Keratinocyte (primary cell): ENCODE data around the gene APOM. TPM values are rescaled to one million over a fixed set of nuclear protein-coding genes. Genes with fewer than 3 reads are reported as not detected.

Experiments used
- DNase-seq: peaks from one replicate; pipeline ENCODE4 v3.0.0-alpha.2; 2011; ENCODE audit warnings: low read depth, missing footprints, low spot score
- FAIRE-seq: peaks from 2 replicates; lab custom pipeline; 2011; peaks lifted over from hg19 to GRCh38; lab: Jason Lieb, UNC
- H2AFZ ChIP-seq: 2 replicates; pipeline ENCODE4 v1.6.0; 2012; ENCODE audit warnings: low read length, control low read depth, inconsistent platforms; ENCODE audit not compliant: control insufficient read depth
- H3K27ac ChIP-seq: 2 replicates; pipeline ENCODE4 v1.5.1; 2011; ENCODE audit warnings: low read length; ENCODE audit not compliant: control insufficient read depth, insufficient read depth
- H3K27me3 ChIP-seq: 3 replicates; pipeline ENCODE4 v1.6.0; 2011; ENCODE audit warnings: low read length; ENCODE audit not compliant: control insufficient read depth, insufficient read depth; ENCODE audit errors: extremely low read depth
- H3K36me3 ChIP-seq, 2 experiments: 2 replicates in 1 of 2; 3 replicates in 1 of 2; pipeline ENCODE4 v1.5.1; 2011; ENCODE audit warnings: low read length in 2 of 2, mild to moderate bottlenecking in 1 of 2; ENCODE audit not compliant: control insufficient read depth in 2 of 2, insufficient read depth in 2 of 2; ENCODE audit errors: extremely low read depth in 1 of 2
- H3K4me1 ChIP-seq: 3 replicates; pipeline ENCODE4 v1.5.1; 2011; ENCODE audit warnings: low read length; ENCODE audit not compliant: control insufficient read depth, insufficient read depth; ENCODE audit errors: extremely low read depth
- H3K4me2 ChIP-seq: 3 replicates; pipeline ENCODE4 v1.6.0; 2011; ENCODE audit warnings: low read depth, low read length; ENCODE audit not compliant: control insufficient read depth, insufficient read depth; ENCODE audit errors: extremely low read depth
- H3K4me3 ChIP-seq, 3 experiments: fragments of 200-600 bp in 1 of 3; sonication (generic) in 1 of 3; 2 replicates in 2 of 3; 3 replicates in 1 of 3; pipeline ENCODE4 v1.5.1; 2011 to 2016; ENCODE audit warnings: low read length in 3 of 3, mild to moderate bottlenecking in 3 of 3, control low read depth in 2 of 3, inconsistent platforms in 1 of 3, low read depth in 1 of 3, mixed read lengths in 1 of 3, mixed run types in 1 of 3, moderate library complexity in 1 of 3; ENCODE audit not compliant: control insufficient read depth in 2 of 3, insufficient read depth in 2 of 3; ENCODE audit errors: extremely low read depth in 1 of 3
- H3K79me2 ChIP-seq: 2 replicates; pipeline ENCODE4 v1.6.0; 2012; ENCODE audit warnings: low read length; ENCODE audit not compliant: control insufficient read depth, insufficient read depth
- H3K9ac ChIP-seq: 3 replicates; pipeline ENCODE4 v1.6.0; 2011; ENCODE audit warnings: low read length; ENCODE audit not compliant: control insufficient read depth, insufficient read depth; ENCODE audit errors: extremely low read depth
- H3K9me1 ChIP-seq: 3 replicates; pipeline ENCODE4 v1.6.0; 2011; ENCODE audit warnings: low read length; ENCODE audit not compliant: control insufficient read depth, insufficient read depth; ENCODE audit errors: extremely low read depth
- H3K9me3 ChIP-seq: 2 replicates; pipeline ENCODE4 v1.5.1; 2012; ENCODE audit warnings: low read depth, low read length; ENCODE audit not compliant: control insufficient read depth
- H4K20me1 ChIP-seq: 3 replicates; pipeline ENCODE4 v1.6.0; 2011; ENCODE audit warnings: low read length; ENCODE audit not compliant: control insufficient read depth, insufficient read depth; ENCODE audit errors: extremely low read depth
- CTCF ChIP-seq, 3 experiments: IDR thresholded peaks in 1 of 3; conservative IDR thresholded peaks in 1 of 3; optimal IDR thresholded peaks in 1 of 3; 2 replicates in 2 of 3; 3 replicates in 1 of 3; pipeline versions ENCODE3 to v1.5.1; 2011; ENCODE audit warnings: low read length in 3 of 3, mild to moderate bottlenecking in 3 of 3, moderate library complexity in 2 of 3, control low read depth in 1 of 3, inconsistent platforms in 1 of 3; ENCODE audit not compliant: insufficient read depth in 2 of 3; ENCODE audit errors: extremely low read depth in 1 of 3
- EZH2 ChIP-seq: IDR thresholded peaks from one replicate; pipeline ENCODE4 v1.6.1; 2012; ENCODE audit warnings: inconsistent platforms, mild to moderate bottlenecking, low read length, moderate library complexity
- dilution Hi-C: fragments of 300-500 bp; cut with MboI; formaldehyde crosslinking; loops from one replicate; pipeline ENCODE4 v1.7.0; 2020; ENCODE audit warnings: low sequenced_read_pairs; ENCODE audit not compliant: extremely low pct_ligation_motif_present
- polyA plus RNA-seq, 5 experiments: library from polyadenylated mRNA; depleted of rRNA in 3 of 5; stranded (reverse) in 3 of 5; stranded (forward) in 1 of 5; unstranded in 1 of 5; fragments of >200 nt; gene quantifications; 1 replicate in 1 of 5; 2 replicates in 3 of 5; 3 replicates in 1 of 5; pipeline versions ENCODE4 v1.2.1 to v1.2.3, GENCODE V29; 2011 to 2012; ENCODE audit warnings: missing spikeins in 2 of 5, low read depth in 1 of 5, low replicate concordance in 1 of 5

APOM gene
- polyA plus RNA-seq, 1 donor (not counting 4 experiments of a cell fraction or from before 2014, with no cell fraction given), result 1.4 TPM

- Histone ChIP-seq H3K4me1 (peaks cover 14% of the 10 kb centered on the region), H3K9me1 (peaks cover 2% of the 10 kb centered on the region), H3K9ac (peak overlapping the region; percentile 94), H3K4me3 (peak overlapping the region; percentile 84 to 99 (median 88)), H3K4me2 (peak overlapping the region; percentile 99), H2AFZ (no peak overlapping the region), H3K36me3 (peaks cover 38 to 53% of the 10 kb centered on the region in 2 experiments), H3K27me3 (no peaks in the 10 kb centered on the region), H3K79me2 (peaks cover 66% of the 10 kb centered on the region), H3K9me3 (no peaks in the 10 kb centered on the region), H3K27ac (peak overlapping the region; percentile 81), H4K20me1 (peaks cover 26% of the 10 kb centered on the region)
- TF ChIP-seq EZH2 (no peak), CTCF (optimal IDR thresholded peaks at IDR 0.05 in 1 of 3, IDR thresholded peaks at IDR 0.05 in 1 of 3, conservative IDR thresholded peaks at IDR 0.05 in 1 of 3; ENCODE audit: extremely low read depth in 1 of 3, insufficient read depth in 2 of 3, low read length in 3 of 3) (no peak)
- DNase-seq (no peak), FAIRE-seq (no peak)
- dilution Hi-C loops, result no loop called here
These were observed 33.0 kb upstream of the APOM start for GRCh38 chr6:31622684-31623091.

GRCh38 chr6:31624070-31624469 is 31.6 kb upstream of the APOM start:
- H3K4me1 ChIP-seq, result peaks cover 14% of the 10 kb centered on the region
- FAIRE-seq (no peak), DNase-seq (no peak)
- no peaks in the 10 kb centered on the region for H3K9me3 ChIP-seq
- H3K4me3 ChIP-seq, result no peak overlapping the region
- no peak overlapping the region for H3K27ac ChIP-seq
- peaks cover 72% of the 10 kb centered on the region for H3K79me2 ChIP-seq
- H3K27me3 ChIP-seq, result no peaks in the 10 kb centered on the region
- peaks cover 29% of the 10 kb centered on the region for H4K20me1 ChIP-seq
- peaks cover 2% of the 10 kb centered on the region for H3K9me1 ChIP-seq
- H3K4me2 ChIP-seq, result no peak overlapping the region
- no peak overlapping the region for H3K9ac ChIP-seq
- dilution Hi-C loops, result no loop called here
- H2AFZ ChIP-seq, result no peak overlapping the region
- peaks cover 50 to 64% of the 10 kb centered on the region in 2 experiments for H3K36me3 ChIP-seq
- no peak for TF ChIP-seq EZH2
- TF ChIP-seq CTCF (optimal IDR thresholded peaks at IDR 0.05 in 1 of 3, IDR thresholded peaks at IDR 0.05 in 1 of 3, conservative IDR thresholded peaks at IDR 0.05 in 1 of 3; ENCODE audit: extremely low read depth in 1 of 3, insufficient read depth in 2 of 3, low read length in 3 of 3), result no peak
